Endodermal cell (in vitro differentiated cells): ENCODE results near the gene LPAR3. TPM values are rescaled to one million over a fixed set of nuclear protein-coding genes. Genes with fewer than 3 reads are reported as not detected.

ENCODE experiments used
- DNase-seq: peaks from one replicate; pipeline ENCODE4 v3.0.0-alpha.2; 2017
- H3K27ac ChIP-seq: 2 replicates; pipeline ENCODE4 v1.5.1; 2013; ENCODE audit warnings: mild to moderate bottlenecking, low read depth, low read length, moderate library complexity
- H3K27me3 ChIP-seq: 2 replicates; pipeline ENCODE4 v1.6.1; 2013; ENCODE audit warnings: mild to moderate bottlenecking, low read length, moderate library complexity; ENCODE audit not compliant: insufficient read depth, control insufficient read depth, poor library complexity, severe bottlenecking
- H3K36me3 ChIP-seq: 2 replicates; pipeline ENCODE4 v1.7.0; 2013; ENCODE audit warnings: mild to moderate bottlenecking, low read length, moderate library complexity; ENCODE audit not compliant: control insufficient read depth, insufficient read depth
- H3K4me1 ChIP-seq: one replicate; pipeline ENCODE4 v1.7.0; 2013; ENCODE audit warnings: low read length; ENCODE audit not compliant: control insufficient read depth, insufficient read depth
- H3K4me3 ChIP-seq: 2 replicates; pipeline ENCODE4 v1.5.1; 2013; ENCODE audit warnings: mild to moderate bottlenecking, low read length, moderate library complexity
- H3K9ac ChIP-seq: 2 replicates; pipeline ENCODE4 v1.6.1; 2013; ENCODE audit warnings: mild to moderate bottlenecking, low read length, moderate library complexity; ENCODE audit not compliant: poor library complexity, severe bottlenecking; ENCODE audit errors: extremely low read depth
- H3K9me3 ChIP-seq: 2 replicates; pipeline ENCODE4 v1.6.1; 2013; ENCODE audit warnings: mild to moderate bottlenecking, low read length, moderate library complexity; ENCODE audit not compliant: control insufficient read depth
- H3K27ac Mint-ChIP-seq: 2 replicates; pipeline ENCODE4 v1.8.0; 2020; ENCODE audit warnings: mixed read lengths
- H3K27me3 Mint-ChIP-seq: 2 replicates; pipeline ENCODE4 v1.8.0; 2021; ENCODE audit warnings: mild to moderate bottlenecking, mixed read lengths; ENCODE audit not compliant: insufficient read depth
- H3K36me3 Mint-ChIP-seq: 2 replicates; pipeline ENCODE4 v1.8.0; 2020; ENCODE audit warnings: low read depth, mixed read lengths
- H3K4me1 Mint-ChIP-seq: 2 replicates; pipeline ENCODE4 v1.8.0; 2020; ENCODE audit warnings: mixed read lengths
- H3K4me3 Mint-ChIP-seq: 2 replicates; pipeline ENCODE4 v1.8.0; 2020; ENCODE audit warnings: mild to moderate bottlenecking, moderate library complexity, mixed read lengths
- H3K9me3 Mint-ChIP-seq: 2 replicates; pipeline ENCODE4 v1.8.0; 2020; ENCODE audit warnings: mild to moderate bottlenecking, mixed read lengths
- WGBS, 2 experiments: methylation state at CpG; one replicate each; pipeline versions ENCODE4 v1.1.5 to v1.1.7; 2013; ENCODE audit warnings: missing lambda C conversion rate in 2 of 2, mixed read lengths in 1 of 2; ENCODE audit not compliant: insufficient coverage in 1 of 2, insufficient read length in 1 of 2; 5-methylcytosine and 5-hydroxymethylcytosine counted together
- total RNA-seq, 2 donors: library from RNA; stranded (reverse); fragmentation: NEBNext Ultra II Directional in 1 of 2; extraction: Animal tissue kit (Norgen Biotek cat#: 25700) in 1 of 2; gene quantifications; 2 replicates in 1 of 2; 3 replicates in 1 of 2; pipeline ENCODE4 v1.2.1, GENCODE V29; 2021
- TF ChIP-seq, protein P1 (sequence below): fragments of 200-600 bp; sonication (generic); conservative IDR thresholded peaks from 2 replicates; pipeline ENCODE4 v1.5.0; 2021; ENCODE audit warnings: antibody characterized with exemption, mild to moderate bottlenecking

The LPAR3 gene
- total RNA-seq, 2 donors from 2014 or later: 0.89 to 3.7 TPM

DNA sequence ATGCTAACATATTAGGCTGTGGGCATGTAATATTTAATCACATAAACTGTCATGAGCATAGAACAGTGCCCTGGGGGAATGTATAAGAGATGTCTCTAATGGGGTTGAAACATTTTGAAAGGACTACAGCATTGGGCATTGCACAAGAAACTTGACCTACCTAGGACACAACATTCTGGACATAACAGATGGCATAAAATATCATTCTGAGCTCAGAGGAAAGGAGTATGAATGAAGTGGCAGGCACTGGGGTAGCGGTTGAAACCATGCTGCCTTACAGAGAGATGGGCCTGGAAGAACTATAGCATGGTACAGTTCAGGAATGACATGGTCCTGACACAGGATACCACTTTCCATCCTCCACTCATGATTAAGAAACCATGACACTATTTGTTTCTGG is 69.0 kb downstream of the LPAR3 start:
- Histone ChIP-seq H3K4me3 (no peak overlapping the region), H3K9ac (no peak overlapping the region), H3K36me3 (no peaks in the 10 kb centered on the region), H3K4me1 (no peaks in the 10 kb centered on the region), H3K9me3 (no peaks in the 10 kb centered on the region), H3K27me3 (no peaks in the 10 kb centered on the region), H3K27ac (no peak overlapping the region)
- no peaks in the 10 kb centered on the region for H3K36me3 Mint-ChIP-seq
- TF ChIP-seq, protein P1, sequence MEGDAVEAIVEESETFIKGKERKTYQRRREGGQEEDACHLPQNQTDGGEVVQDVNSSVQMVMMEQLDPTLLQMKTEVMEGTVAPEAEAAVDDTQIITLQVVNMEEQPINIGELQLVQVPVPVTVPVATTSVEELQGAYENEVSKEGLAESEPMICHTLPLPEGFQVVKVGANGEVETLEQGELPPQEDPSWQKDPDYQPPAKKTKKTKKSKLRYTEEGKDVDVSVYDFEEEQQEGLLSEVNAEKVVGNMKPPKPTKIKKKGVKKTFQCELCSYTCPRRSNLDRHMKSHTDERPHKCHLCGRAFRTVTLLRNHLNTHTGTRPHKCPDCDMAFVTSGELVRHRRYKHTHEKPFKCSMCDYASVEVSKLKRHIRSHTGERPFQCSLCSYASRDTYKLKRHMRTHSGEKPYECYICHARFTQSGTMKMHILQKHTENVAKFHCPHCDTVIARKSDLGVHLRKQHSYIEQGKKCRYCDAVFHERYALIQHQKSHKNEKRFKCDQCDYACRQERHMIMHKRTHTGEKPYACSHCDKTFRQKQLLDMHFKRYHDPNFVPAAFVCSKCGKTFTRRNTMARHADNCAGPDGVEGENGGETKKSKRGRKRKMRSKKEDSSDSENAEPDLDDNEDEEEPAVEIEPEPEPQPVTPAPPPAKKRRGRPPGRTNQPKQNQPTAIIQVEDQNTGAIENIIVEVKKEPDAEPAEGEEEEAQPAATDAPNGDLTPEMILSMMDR: no peak
- no peaks in the 10 kb centered on the region for H3K9me3 Mint-ChIP-seq
- no peaks in the 10 kb centered on the region for H3K27me3 Mint-ChIP-seq
- no peak overlapping the region for H3K27ac Mint-ChIP-seq
- peaks cover 16% of the 10 kb centered on the region for H3K4me1 Mint-ChIP-seq
- DNase-seq: no peak
- 97% methylated on average over 1 of the region's 1 CpG; no CpG with 5 or more reads in 1 of the 2 experiments for WGBS, 2 experiments
- no peak overlapping the region for H3K4me3 Mint-ChIP-seq

- TF ChIP-seq, protein P1: no peak
- Mint-ChIP-seq H3K36me3 (no peaks in the 10 kb centered on the region), H3K9me3 (no peaks in the 10 kb centered on the region), H3K4me1 (peaks cover 16% of the 10 kb centered on the region), H3K27me3 (no peaks in the 10 kb centered on the region), H3K4me3 (no peak overlapping the region), H3K27ac (no peak overlapping the region)
- Histone ChIP-seq H3K9me3 (no peaks in the 10 kb centered on the region), H3K4me1 (no peaks in the 10 kb centered on the region), H3K4me3 (no peak overlapping the region), H3K36me3 (no peaks in the 10 kb centered on the region), H3K9ac (no peak overlapping the region), H3K27ac (no peak overlapping the region), H3K27me3 (no peaks in the 10 kb centered on the region)
- no peak for DNase-seq
These were observed 69.5 kb downstream of the LPAR3 start for GRCh38 chr1:84823511-84823910.

DNA sequence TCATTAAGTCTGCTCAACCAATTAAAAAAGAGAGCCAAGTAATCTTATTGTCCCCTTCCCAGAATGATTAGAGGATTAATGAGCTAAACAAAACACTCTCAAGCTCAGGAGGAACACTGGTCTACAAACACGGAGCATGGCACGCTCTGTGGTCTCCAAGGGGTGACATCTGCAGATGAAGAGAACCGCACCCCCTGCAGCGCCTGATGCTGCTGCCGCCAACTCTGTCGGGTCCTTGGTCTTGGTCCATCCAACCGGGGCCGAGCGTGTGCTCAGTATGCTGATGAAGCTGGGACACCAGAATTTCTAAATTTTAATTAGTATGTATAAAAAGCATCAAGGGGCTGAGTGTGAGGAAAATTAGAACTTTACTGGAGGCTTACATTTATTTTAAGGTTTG is 82.7 kb downstream of the LPAR3 start:
- H3K4me3 ChIP-seq: no peak overlapping the region
- H3K9me3 Mint-ChIP-seq: no peaks in the 10 kb centered on the region
- no peaks in the 10 kb centered on the region for H3K4me1 ChIP-seq
- DNase-seq: no peak
- H3K27ac ChIP-seq: no peak overlapping the region
- H3K4me1 Mint-ChIP-seq: no peaks in the 10 kb centered on the region
- no peaks in the 10 kb centered on the region for H3K27me3 Mint-ChIP-seq
- no peaks in the 10 kb centered on the region for H3K27me3 ChIP-seq
- H3K9ac ChIP-seq: no peak overlapping the region
- H3K36me3 Mint-ChIP-seq: no peaks in the 10 kb centered on the region
- TF ChIP-seq, protein P1: no peak
- 92 to 94% methylated on average over 9 of the region's 9 CpGs for WGBS, 2 experiments
- H3K36me3 ChIP-seq: no peaks in the 10 kb centered on the region
- H3K9me3 ChIP-seq: no peaks in the 10 kb centered on the region
- no peak overlapping the region for H3K4me3 Mint-ChIP-seq
- no peak overlapping the region for H3K27ac Mint-ChIP-seq
